Suprapubic skin (tissue), 3 donors: Measurements from ENCODE around the gene DKKL1.

Source experiments
- CTCF ChIP-seq, 2 donors: fragments of 200-600 bp in 1 of 2; fragments of 450-650 bp in 1 of 2; sonication (generic) in 1 of 2; IDR thresholded peaks; one replicate each; pipeline ENCODE4 v1.5.1; 2016 to 2019; ENCODE audit warnings: antibody characterized with exemption in 2 of 2, mild to moderate bottlenecking in 1 of 2, moderate library complexity in 1 of 2
- EP300 ChIP-seq: sonication (generic); formaldehyde crosslinking; IDR thresholded peaks from one replicate; pipeline ENCODE4 v1.6.1; 2017; ENCODE audit warnings: antibody characterized with exemption
- POLR2A ChIP-seq, 2 donors: fragments of 450-650 bp; IDR thresholded peaks; one replicate each; pipeline ENCODE4 v1.6.1; 2017; ENCODE audit warnings: antibody characterized with exemption in 2 of 2, mild to moderate bottlenecking in 2 of 2, moderate library complexity in 2 of 2

GRCh38 chr19:49339301-49340068, 24.2 kb upstream of the DKKL1 start:
- TF ChIP-seq CTCF (IDR thresholded peaks at IDR 0.05) (no peak), EP300 (no peak), POLR2A (IDR thresholded peaks at IDR 0.05) (peak in 1 of 2 donors; percentile 7)
